Cardiac fibroblast (primary cell): ENCODE data around the gene AGFG2.
A peak's percentile ranks its signal among the peaks of the same experiment; 100 is the strongest.

ENCODE experiments used
- DNase-seq, 2 donors: peaks; one replicate each; pipeline versions ENCODE4 v3.0.0 to v3.0.0-alpha.2; 2010; ENCODE audit warnings: low read depth in 2 of 2
- H3K4me3 ChIP-seq, 2 donors: replicated peaks in 1 of 2; 1 replicate in 1 of 2; 2 replicates in 1 of 2; pipeline ENCODE4 v1.5.1; 2011; ENCODE audit warnings: low read depth in 2 of 2, low read length in 2 of 2, mild to moderate bottlenecking in 2 of 2, moderate library complexity in 1 of 2
- TF ChIP-seq, protein P1 (sequence below): IDR thresholded peaks from one replicate; pipeline ENCODE4 v1.5.1; 2011; ENCODE audit warnings: low read depth, mild to moderate bottlenecking, low read length, inconsistent platforms

AGFG2 gene

DNA sequence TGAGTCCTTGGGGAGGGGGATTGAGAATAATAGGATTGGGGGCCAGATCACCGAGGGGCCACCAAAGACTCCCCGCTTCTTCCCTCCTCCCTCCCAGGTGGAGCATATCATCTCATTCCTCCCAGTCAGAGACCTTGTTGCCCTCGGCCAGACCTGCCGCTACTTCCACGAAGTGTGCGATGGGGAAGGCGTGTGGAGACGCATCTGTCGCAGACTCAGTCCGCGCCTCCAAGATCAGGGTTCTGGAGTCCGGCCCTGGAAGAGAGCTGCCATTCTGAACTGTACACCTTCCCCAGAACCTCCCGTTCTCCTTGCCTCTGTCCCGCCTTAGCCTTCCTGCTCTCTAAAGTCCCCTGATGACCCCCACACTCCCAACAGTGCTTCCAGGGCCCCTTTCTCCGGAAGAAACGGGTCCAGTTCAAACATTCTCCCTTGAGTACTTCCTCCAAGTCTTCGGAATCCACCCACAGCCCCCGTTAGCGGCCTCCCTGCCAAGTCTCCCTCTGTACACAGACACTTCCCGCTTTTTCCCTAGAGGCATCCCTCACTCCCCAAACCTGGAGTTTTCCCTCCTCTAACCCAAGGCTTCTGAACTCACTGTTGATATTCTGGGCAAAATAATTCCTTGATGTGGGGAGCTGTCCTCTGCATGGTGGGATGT lies 51.2 kb downstream of the AGFG2 start:
- TF ChIP-seq, protein P1, sequence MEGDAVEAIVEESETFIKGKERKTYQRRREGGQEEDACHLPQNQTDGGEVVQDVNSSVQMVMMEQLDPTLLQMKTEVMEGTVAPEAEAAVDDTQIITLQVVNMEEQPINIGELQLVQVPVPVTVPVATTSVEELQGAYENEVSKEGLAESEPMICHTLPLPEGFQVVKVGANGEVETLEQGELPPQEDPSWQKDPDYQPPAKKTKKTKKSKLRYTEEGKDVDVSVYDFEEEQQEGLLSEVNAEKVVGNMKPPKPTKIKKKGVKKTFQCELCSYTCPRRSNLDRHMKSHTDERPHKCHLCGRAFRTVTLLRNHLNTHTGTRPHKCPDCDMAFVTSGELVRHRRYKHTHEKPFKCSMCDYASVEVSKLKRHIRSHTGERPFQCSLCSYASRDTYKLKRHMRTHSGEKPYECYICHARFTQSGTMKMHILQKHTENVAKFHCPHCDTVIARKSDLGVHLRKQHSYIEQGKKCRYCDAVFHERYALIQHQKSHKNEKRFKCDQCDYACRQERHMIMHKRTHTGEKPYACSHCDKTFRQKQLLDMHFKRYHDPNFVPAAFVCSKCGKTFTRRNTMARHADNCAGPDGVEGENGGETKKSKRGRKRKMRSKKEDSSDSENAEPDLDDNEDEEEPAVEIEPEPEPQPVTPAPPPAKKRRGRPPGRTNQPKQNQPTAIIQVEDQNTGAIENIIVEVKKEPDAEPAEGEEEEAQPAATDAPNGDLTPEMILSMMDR, result no peak
- DNase-seq, result peak; percentile 24 to 65
- H3K4me3 ChIP-seq, result peak overlapping the region in 1 of 2 donors; percentile 25

DNA sequence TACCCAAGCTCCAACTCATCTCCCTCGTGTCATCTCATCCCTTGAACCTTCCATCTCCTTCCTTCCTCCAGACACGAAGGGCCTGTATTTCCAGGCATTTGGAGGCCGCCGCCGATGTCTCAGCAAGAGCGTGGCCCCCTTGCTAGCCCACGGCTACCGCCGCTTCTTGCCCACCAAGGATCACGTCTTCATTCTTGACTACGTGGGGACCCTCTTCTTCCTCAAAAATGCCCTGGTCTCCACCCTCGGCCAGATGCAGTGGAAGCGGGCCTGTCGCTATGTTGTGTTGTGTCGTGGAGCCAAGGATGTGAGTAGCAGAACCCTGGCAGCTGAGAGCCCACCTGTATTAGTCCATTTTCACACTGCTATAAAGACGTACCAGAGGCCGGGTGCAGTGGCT lies 52.6 kb downstream of the AGFG2 start:
- no peak for DNase-seq
- TF ChIP-seq, protein P1, result no peak
- H3K4me3 ChIP-seq, result no peak overlapping the region

DNA sequence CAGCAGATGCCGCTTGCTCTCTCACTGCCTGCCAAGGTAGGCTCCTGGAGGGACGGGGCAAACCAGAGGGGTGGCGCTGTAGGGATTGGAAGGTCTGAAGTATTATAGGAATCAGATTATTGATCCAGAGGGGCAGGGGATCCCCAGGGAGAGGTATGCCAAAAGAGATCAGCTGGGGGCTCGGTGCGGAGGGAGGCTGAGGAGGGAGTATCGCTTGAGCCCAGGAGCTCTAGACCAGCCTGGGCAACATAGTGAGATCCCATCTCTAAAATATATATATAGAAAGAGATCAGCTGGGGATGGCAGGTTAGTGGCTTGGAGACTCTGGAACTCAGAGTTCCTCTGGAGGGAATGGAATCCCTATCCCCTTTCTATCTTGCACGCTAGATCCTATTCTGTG lies 56.2 kb downstream of the AGFG2 start:
- TF ChIP-seq, protein P1, result no peak
- no peak overlapping the region for H3K4me3 ChIP-seq
- no peak for DNase-seq

DNA sequence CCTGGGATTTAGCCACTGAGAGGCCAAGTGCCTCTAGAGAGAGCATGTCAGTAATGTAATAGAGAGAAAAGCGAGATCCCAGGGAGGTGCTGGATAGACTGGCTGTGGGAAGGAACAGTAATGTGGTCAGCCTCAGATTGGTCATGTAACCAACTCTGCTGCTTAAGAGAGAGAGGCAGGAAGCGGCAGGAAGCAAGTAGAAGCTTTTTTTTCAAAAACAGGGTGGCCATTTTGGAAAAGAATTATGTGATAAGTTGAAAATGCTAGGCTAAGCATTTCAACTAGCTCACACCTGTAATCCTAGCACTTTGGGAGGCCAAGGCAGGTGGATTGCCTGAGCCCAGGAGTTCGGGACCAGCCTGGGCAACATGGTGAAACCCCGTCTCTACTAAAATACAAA lies 59.4 kb downstream of the AGFG2 start:
- TF ChIP-seq, protein P1, result no peak
- DNase-seq, result no peak
- H3K4me3 ChIP-seq, result no peak overlapping the region

DNA sequence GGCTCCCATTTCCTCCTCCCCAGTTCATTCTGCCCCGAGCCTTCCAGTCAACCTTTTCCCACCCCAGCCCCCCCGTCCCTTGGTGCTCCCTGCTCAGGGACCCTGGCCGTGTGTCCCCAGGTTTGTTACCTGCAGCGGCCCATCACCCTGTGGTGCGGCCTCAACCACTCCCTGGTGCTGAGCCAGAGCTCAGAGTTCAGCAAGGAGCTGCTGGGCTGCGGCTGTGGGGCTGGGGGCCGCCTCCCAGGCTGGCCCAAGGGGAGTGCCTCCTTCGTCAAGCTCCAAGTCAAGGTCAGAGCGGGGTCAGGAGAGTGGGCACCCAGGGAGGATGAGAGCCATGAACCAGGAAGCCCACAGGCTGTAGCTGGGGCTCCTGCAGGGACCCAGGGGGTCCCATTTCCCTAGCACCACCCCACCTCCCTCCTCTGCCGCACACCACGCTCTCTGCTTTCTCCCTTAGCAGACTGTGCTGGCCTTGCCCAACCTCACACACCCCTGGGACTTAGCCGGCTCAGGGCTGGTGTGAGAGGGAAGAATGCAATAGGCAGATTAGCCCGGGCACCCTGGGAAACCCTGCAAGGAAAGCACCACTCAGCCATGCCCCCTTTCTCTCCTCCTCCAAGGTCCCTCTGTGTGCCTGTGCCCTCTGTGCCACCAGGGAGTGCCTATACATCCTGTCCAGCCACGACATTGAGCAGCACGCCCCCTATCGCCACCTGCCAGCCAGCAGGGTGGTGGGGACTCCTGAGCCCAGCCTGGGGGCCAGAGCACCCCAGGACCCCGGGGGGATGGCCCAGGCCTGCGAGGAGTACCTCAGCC lies 61.1 kb downstream of the AGFG2 start:
- TF ChIP-seq, protein P1, result peak; percentile 4
- no peak overlapping the region for H3K4me3 ChIP-seq
- DNase-seq, result peak in 1 of 2 donors; percentile 22

DNA sequence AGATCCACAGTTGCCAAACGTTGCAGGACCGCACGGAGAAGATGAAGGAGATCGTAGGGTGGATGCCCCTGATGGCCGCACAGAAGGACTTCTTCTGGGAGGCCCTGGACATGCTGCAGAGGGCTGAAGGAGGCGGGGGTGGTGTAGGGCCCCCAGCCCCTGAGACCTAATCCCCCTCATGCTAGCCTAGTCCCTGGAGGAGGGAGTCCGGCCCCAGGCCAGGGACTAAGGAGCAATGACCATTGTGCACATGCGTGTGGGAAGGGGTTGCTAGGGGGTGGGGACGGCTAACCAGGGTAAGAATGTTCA lies 61.7 kb downstream of the AGFG2 start:
- no peak overlapping the region for H3K4me3 ChIP-seq
- TF ChIP-seq, protein P1, result no peak
- DNase-seq, result no peak
